ENCODE measurements around the gene KCNH2.
A peak's percentile ranks its signal among the peaks of the same experiment; 100 is the strongest.

KCNH2 gene

GRCh38 chr7:150986099-150986512 is 8.0 kb upstream of the KCNH2 start:
- peak overlapping the region; percentile 15; the same call in 1 of the 2 replicates for H3K27ac ChIP-seq
- TF ChIP-seq CTCF (conservative IDR thresholded peaks at IDR 0.05): peak; percentile 94

GRCh38 chr7:150983893-150984368 is 5.8 kb upstream of the KCNH2 start:
- no peak overlapping the region for H3K27ac ChIP-seq
- TF ChIP-seq CTCF (conservative IDR thresholded peaks at IDR 0.05): no peak

- H3K27ac ChIP-seq: no peak overlapping the region
- TF ChIP-seq CTCF (conservative IDR thresholded peaks at IDR 0.05): no peak
Observed at GRCh38 chr7:150982351-150982750, 4.2 kb upstream of the KCNH2 start.

GRCh38 chr7:150981644-150982043 is 3.5 kb upstream of the KCNH2 start:
- H3K27ac ChIP-seq: no peak overlapping the region
- TF ChIP-seq CTCF (conservative IDR thresholded peaks at IDR 0.05): no peak

- no peak for TF ChIP-seq CTCF (conservative IDR thresholded peaks at IDR 0.05)
- H3K27ac ChIP-seq: no peak overlapping the region
Observed at GRCh38 chr7:150980663-150981062, 2.5 kb upstream of the KCNH2 start.

- TF ChIP-seq CTCF (conservative IDR thresholded peaks at IDR 0.05): no peak
- no peak overlapping the region for H3K27ac ChIP-seq
Observed at GRCh38 chr7:150979713-150980390, 1.7 kb upstream of the KCNH2 start.

- H3K27ac ChIP-seq: peak overlapping the region; percentile 100
- TF ChIP-seq CTCF (conservative IDR thresholded peaks at IDR 0.05): no peak
Observed at GRCh38 chr7:150977382-150978125, 567 bp downstream of the KCNH2 start.

Measured in VCaP (cell line).